ENCODE measurements around the gene KIZ. TPM values are rescaled to one million over a fixed set of nuclear protein-coding genes. Genes with fewer than 3 reads are reported as not detected.

Gene KIZ
- total and polyA plus RNA-seq, 2 experiments from 2014 or later = 13.5 to 15.4 TPM

DNA sequence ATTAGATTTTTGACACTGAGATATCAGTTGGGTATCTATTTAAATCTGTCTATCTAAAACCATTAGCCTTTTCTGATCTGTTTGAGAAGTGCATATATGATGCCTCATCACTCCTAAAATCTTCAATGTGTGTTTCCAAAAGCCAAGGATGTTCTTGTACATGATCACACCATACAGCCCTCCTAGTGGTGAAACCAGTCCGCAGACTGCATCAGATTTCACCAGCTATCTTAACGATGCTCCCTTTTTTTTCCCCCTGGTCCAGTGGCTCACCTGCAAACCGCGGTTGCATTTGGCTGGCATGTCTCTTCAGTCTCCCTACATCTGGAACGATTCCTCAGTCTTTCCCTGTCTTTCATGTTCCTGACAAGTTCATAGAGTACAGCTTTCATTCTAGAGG, 4.0 kb downstream of the KIZ start:
- H3K4me1 ChIP-seq (ENCODE audit: insufficient read depth) = peaks cover 8% of the 10 kb centered on the region
- no peak overlapping the region for H3K27ac ChIP-seq
- H2AFZ ChIP-seq = no peak overlapping the region
- no peak for DNase-seq (ENCODE audit: low spot score)
- H3K36me3 ChIP-seq (replicated peaks; ENCODE audit: insufficient read depth, low read depth) = no peaks in the 10 kb centered on the region
- H3K9me3 ChIP-seq (ENCODE audit: low read depth) = no peaks in the 10 kb centered on the region
- H3K9me2 ChIP-seq (replicated peaks; ENCODE audit: insufficient read depth) = no peaks in the 10 kb centered on the region
- H3K4me3 ChIP-seq = no peak overlapping the region
- H4K20me1 ChIP-seq (ENCODE audit: insufficient read depth, poor library complexity, severe bottlenecking) = no peaks in the 10 kb centered on the region
- TF ChIP-seq, protein P1, sequence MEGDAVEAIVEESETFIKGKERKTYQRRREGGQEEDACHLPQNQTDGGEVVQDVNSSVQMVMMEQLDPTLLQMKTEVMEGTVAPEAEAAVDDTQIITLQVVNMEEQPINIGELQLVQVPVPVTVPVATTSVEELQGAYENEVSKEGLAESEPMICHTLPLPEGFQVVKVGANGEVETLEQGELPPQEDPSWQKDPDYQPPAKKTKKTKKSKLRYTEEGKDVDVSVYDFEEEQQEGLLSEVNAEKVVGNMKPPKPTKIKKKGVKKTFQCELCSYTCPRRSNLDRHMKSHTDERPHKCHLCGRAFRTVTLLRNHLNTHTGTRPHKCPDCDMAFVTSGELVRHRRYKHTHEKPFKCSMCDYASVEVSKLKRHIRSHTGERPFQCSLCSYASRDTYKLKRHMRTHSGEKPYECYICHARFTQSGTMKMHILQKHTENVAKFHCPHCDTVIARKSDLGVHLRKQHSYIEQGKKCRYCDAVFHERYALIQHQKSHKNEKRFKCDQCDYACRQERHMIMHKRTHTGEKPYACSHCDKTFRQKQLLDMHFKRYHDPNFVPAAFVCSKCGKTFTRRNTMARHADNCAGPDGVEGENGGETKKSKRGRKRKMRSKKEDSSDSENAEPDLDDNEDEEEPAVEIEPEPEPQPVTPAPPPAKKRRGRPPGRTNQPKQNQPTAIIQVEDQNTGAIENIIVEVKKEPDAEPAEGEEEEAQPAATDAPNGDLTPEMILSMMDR (IDR thresholded peaks at IDR 0.05; ENCODE audit: poor library complexity) = no peak
- TF ChIP-seq EZH2phosphoT487 (IDR thresholded peaks at IDR 0.05; ENCODE audit: low read depth, severe bottlenecking, unreplicated experiment) (no peak), EZH2 (IDR thresholded peaks at IDR 0.05; ENCODE audit: borderline replicate concordance) (no peak)
- no peaks in the 10 kb centered on the region for H3K27me3 ChIP-seq
- 72% methylated on average over 5 of the region's 5 CpGs for whole genome bisulfite sequencing (ENCODE audit: low lambda C conversion rate, missing lambda C conversion rate)
- H3K79me2 ChIP-seq = peaks cover 14% of the 10 kb centered on the region
- no peak overlapping the region for H3K4me2 ChIP-seq

DNA sequence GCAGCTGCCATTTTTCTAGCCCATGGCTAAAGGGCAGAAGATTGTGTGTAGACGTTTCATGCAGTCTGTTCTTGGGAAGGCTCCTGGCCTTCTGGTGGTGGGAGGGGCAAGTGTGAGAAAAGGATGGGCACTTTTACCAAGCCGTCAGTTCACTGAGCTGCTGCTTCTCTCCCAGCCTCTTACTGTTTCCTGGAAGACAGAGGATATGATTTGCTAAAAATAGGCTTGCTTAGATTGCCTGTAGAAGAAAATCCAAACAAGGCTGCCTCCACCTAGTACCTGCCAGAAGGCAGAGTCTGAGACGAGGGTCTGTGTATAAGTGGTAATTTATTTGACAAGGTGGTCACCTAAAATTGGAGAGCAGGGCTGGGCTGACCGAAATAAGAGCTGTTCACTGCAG, 7.5 kb downstream of the KIZ start:
- TF ChIP-seq EZH2phosphoT487 (IDR thresholded peaks at IDR 0.05; ENCODE audit: low read depth, severe bottlenecking, unreplicated experiment) (no peak), EZH2 (IDR thresholded peaks at IDR 0.05; ENCODE audit: borderline replicate concordance) (no peak)
- TF ChIP-seq, protein P1 (IDR thresholded peaks at IDR 0.05; ENCODE audit: poor library complexity) = no peak
- Histone ChIP-seq H3K27ac (no peak overlapping the region), H3K36me3 (replicated peaks; ENCODE audit: insufficient read depth, low read depth) (no peaks in the 10 kb centered on the region), H3K4me3 (no peak overlapping the region), H3K27me3 (no peaks in the 10 kb centered on the region), H3K9me3 (ENCODE audit: low read depth) (no peaks in the 10 kb centered on the region), H3K9me2 (replicated peaks; ENCODE audit: insufficient read depth) (no peaks in the 10 kb centered on the region), H3K4me2 (no peak overlapping the region), H3K79me2 (no peaks in the 10 kb centered on the region), H4K20me1 (ENCODE audit: insufficient read depth, poor library complexity, severe bottlenecking) (no peaks in the 10 kb centered on the region), H3K4me1 (ENCODE audit: insufficient read depth) (no peaks in the 10 kb centered on the region), H2AFZ (no peak overlapping the region)
- 97% methylated on average over 4 of the region's 4 CpGs for WGBS (ENCODE audit: low lambda C conversion rate, missing lambda C conversion rate)
- DNase-seq (ENCODE audit: low spot score) = no peak

DNA sequence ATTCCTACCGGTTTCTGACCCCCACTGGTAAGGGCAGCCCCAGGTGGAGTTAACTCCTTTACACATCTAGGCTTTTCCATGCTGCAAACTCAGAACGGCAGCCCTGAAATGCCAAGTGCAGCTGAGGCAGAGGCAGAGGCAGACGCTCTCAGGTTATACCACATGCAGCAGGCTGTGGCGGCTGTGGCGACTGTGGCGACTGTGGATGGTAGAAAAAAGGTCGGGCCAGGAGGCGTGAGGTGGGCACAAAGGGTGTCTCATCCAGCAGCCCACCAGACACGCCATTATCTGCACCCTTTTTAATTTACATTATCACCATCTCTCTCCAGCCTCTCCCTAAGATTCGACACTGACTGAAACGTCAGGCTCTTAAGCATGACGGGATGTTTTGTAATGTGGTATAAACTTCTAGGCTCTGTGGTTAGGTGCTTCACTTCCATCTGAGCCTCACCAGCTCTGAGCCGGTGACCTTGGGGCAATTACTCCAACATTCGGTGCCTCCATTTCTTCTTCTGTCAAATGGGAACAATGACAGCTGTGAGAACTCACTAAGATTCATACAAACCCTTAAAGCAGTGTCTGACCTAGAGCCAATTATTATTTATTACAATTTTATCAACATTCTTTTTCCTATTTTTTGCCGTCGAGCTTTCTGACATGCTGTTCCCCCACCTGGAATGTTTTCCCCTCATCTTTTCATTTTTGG, 8.2 kb downstream of the KIZ start:
- TF ChIP-seq, protein P1 (IDR thresholded peaks at IDR 0.05; ENCODE audit: poor library complexity) = no peak
- TF ChIP-seq EZH2 (IDR thresholded peaks at IDR 0.05; ENCODE audit: borderline replicate concordance) = no peak
- no peak for TF ChIP-seq EZH2phosphoT487 (IDR thresholded peaks at IDR 0.05; ENCODE audit: low read depth, severe bottlenecking, unreplicated experiment)
- no peak overlapping the region for H3K27ac ChIP-seq
- no peaks in the 10 kb centered on the region for H3K79me2 ChIP-seq
- H2AFZ ChIP-seq = no peak overlapping the region
- no peaks in the 10 kb centered on the region for H3K36me3 ChIP-seq (replicated peaks; ENCODE audit: insufficient read depth, low read depth)
- no peaks in the 10 kb centered on the region for H3K4me1 ChIP-seq (ENCODE audit: insufficient read depth)
- H3K27me3 ChIP-seq = no peaks in the 10 kb centered on the region
- no peak overlapping the region for H3K4me2 ChIP-seq
- no peaks in the 10 kb centered on the region for H3K9me2 ChIP-seq (replicated peaks; ENCODE audit: insufficient read depth)
- WGBS (ENCODE audit: low lambda C conversion rate, missing lambda C conversion rate) = 95% methylated on average over 16 of the region's 16 CpGs
- H3K9me3 ChIP-seq (ENCODE audit: low read depth) = no peaks in the 10 kb centered on the region
- DNase-seq (ENCODE audit: low spot score) = no peak
- H4K20me1 ChIP-seq (ENCODE audit: insufficient read depth, poor library complexity, severe bottlenecking) = no peaks in the 10 kb centered on the region
- no peak overlapping the region for H3K4me3 ChIP-seq
